Measurements from ENCODE around the gene SPAG9.

Gene SPAG9

DNA sequence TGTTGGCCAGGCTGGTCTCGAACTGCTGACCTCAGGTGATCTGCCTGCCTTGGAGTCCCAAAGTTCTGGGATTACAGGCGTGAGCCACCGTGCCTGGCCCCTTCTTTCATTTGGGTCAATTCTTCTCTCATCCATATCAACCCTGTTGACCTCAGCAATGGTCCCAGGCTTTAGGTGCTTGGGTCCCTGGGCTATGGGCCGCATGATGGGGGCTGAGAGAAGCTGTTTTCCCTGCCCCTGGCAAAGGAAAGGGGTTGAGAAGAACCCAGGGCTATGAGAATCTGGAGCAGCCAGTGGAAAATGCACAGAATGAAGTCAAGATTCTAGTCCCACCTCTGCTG lies 164.3 kb downstream of the SPAG9 start:
- no peak for DNase-seq (ENCODE audit: insufficient read length, low spot score)
- FAIRE-seq = peak; percentile 36

DNA sequence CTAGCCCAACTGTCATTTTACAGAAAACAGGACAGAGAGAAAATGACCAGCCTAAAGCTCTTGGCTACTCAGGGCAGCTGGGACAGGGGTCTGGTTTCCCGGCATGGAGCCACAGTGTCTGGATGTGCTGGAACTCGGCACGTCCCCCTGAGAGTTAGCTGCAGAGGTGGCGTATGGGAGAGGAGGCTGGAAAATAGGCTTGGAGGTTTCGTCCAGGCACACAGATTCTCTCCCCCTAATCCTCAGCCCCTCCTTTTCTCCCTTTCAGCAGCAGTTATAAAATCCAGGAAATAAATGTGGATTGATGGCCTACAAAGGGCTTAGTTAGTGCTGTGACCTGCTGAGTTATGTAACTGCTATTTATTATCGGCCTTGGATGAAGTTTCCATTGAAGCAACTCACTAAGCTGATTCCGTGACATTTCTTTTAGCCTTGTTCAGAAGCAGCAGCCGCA lies 165.0 kb downstream of the SPAG9 start:
- FAIRE-seq (no peak), DNase-seq (ENCODE audit: insufficient read length, low spot score) (no peak)

- FAIRE-seq (peak; percentile 89), DNase-seq (ENCODE audit: insufficient read length, low spot score) (no peak)
These were observed 165.5 kb downstream of the SPAG9 start for GRCh38 chr17:50955160-50955559.

- no peak for DNase-seq (ENCODE audit: insufficient read length, low spot score)
- no peak for FAIRE-seq
These were observed 166.0 kb downstream of the SPAG9 start for GRCh38 chr17:50954641-50955121.

GRCh38 chr17:50953831-50954601 lies 166.7 kb downstream of the SPAG9 start:
- DNase-seq (ENCODE audit: insufficient read length, low spot score) (peak; percentile 98), FAIRE-seq (peak; percentile 98)

DNA sequence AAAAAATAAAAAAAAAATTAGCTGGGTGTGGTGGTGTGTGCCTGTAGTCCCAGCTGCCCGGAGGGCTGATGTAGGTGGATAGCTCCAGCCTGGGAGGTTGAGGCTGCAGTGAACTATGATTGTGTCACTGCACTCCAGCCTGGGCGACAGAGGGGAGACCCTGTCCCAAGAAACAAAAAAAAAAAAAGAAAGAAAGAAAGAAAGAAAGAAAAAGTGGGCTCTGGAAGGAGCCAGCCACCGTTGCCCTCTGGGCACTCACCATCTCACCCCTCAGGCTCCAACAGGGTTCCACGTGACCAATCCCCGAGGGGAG lies 167.2 kb downstream of the SPAG9 start:
- FAIRE-seq = no peak
- DNase-seq (ENCODE audit: insufficient read length, low spot score) = no peak

GRCh38 chr17:50952889-50953288 lies 167.8 kb downstream of the SPAG9 start:
- DNase-seq (ENCODE audit: insufficient read length, low spot score) = no peak
- no peak for FAIRE-seq

- peak; percentile 73 for DNase-seq (ENCODE audit: insufficient read length, low spot score)
- peak; percentile 97 for FAIRE-seq
These were observed 168.7 kb downstream of the SPAG9 start for GRCh38 chr17:50952013-50952412.

DNA sequence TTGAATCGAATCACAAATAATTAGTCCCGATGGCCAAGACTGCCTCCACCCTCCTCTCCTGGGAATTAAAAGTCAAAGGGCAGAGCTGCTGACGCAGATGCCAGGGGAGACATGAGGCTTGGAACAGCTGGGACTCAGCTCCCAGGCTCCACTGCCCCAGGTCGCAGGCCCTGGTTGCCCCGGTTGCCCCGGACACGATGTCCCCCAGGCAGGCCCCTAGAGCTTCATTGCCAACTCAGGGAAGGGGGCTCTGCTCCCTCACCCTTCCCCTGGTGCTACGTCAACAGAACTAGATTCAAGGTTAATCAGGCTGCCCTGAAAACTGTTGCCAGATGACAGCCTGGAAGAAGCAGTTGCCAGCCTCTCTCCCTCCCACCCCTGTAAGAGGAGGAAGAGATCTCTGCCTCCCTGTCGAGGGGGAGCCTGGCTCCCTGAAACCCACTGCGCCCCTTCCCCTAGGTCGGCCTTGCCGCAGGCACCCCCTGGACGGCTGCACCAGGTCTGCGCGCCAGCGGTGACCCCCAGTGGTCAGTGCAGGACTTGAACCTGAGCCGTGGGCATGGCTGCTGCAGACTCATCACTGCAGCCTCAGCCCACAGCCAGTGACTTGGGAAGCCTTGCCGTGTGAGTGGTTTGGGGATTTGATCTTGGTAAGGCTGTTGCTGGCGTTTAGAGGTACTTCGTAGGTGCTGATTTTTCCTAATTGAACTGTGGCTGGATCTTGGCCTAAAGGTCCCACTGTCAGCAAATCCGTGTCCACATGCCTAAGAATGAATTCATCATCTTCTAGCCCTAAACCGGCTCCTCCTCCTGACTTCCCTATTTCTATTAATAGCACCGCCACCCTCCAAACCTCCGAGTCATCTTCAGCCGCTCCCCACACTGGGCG lies 170.4 kb downstream of the SPAG9 start:
- peak; percentile 89 for DNase-seq (ENCODE audit: insufficient read length, low spot score)
- peak; percentile 98 for FAIRE-seq

GRCh38 chr17:50949128-50949988 lies 171.3 kb downstream of the SPAG9 start:
- no peak for DNase-seq (ENCODE audit: insufficient read length, low spot score)
- FAIRE-seq = no peak

- DNase-seq (ENCODE audit: insufficient read length, low spot score) = no peak
- FAIRE-seq = no peak
These were observed 172.0 kb downstream of the SPAG9 start for GRCh38 chr17:50948711-50949110.

- DNase-seq (ENCODE audit: insufficient read length, low spot score) (no peak), FAIRE-seq (peak; percentile 48)
These were observed 172.7 kb downstream of the SPAG9 start for GRCh38 chr17:50947782-50948543.

- DNase-seq (ENCODE audit: insufficient read length, low spot score) (no peak), FAIRE-seq (peak; percentile 48)
These were observed 173.5 kb downstream of the SPAG9 start for GRCh38 chr17:50946891-50947781.

DNA sequence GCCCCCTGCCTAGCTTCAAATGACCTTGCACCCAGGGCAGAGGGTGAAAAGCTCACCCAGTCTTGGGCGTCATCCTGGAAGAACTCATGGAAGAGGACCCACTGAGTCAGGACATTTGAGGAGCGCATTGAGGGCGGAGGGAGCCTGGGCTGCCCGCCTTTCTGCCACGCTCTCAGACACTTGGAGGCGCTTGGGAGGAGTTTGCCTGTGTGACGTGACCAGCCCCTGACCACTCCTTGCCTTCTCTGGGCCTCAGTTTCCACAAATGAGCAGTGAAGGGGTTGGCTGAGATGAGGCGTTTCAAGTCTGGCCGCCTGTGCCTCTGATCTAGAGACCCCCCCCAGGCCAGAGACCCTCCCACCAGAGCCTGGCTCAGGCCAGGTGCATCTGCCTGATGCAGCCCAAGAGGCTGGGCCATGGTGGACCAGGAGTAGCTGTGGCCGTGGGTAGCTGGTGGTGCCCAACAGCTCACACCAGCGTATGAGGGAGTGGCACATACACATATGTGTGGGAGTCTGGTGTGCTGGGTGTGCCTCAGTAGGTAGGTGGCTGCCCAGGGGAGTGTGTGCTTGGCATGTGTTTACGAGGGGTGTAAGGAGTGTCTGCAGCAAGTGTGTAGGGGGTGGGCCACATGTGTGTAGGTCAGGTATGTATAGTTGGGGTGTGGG lies 174.3 kb downstream of the SPAG9 start:
- FAIRE-seq = no peak

GRCh38 chr17:50945779-50946222 lies 174.9 kb downstream of the SPAG9 start:
- DNase-seq (ENCODE audit: insufficient read length, low spot score) = no peak
- no peak for FAIRE-seq

More for the DNA sequence above, 174.3 kb downstream of the SPAG9 start:
- DNase-seq (ENCODE audit: insufficient read length, low spot score) = no peak

DNA sequence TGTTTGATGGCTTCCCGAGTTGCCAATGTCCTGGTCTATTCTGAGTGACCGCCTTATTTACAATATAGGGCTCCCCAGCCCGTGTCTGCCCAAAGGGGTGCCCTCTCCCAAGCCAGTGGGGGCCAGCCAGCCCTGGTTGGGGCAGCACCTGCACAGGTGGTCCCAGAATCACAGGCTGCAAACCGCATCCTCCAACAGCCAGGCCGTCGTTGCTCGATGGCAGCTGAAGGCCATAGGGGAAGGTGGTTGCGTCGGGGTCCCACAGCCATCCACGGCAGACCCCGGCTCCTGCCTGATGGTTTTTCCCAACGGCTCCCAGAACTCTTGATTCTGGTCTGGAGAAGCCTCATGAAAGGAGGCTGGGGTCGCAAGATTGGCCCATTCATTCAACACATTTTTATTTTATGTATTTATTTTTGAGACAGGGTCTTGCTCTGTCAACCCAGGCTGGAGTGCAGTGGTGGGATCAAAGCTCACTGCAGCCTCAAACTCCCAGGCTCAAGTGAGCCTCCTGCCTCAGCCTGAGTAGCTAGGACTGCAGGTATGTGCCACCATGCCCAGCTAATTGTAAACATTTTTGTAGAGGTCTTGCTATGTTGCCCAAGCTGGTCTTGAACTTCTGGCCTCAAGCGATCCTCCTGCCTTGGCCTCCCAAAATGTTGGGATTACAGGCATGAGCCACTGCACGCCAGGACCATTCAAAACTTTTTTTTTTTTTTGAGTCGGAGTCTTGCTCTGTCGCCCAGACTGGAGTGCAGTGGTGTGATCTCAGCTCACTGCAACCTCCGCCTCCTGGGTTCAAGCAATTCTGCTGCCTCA lies 175.6 kb downstream of the SPAG9 start:
- no peak for DNase-seq (ENCODE audit: insufficient read length, low spot score)
- FAIRE-seq = no peak

DNA sequence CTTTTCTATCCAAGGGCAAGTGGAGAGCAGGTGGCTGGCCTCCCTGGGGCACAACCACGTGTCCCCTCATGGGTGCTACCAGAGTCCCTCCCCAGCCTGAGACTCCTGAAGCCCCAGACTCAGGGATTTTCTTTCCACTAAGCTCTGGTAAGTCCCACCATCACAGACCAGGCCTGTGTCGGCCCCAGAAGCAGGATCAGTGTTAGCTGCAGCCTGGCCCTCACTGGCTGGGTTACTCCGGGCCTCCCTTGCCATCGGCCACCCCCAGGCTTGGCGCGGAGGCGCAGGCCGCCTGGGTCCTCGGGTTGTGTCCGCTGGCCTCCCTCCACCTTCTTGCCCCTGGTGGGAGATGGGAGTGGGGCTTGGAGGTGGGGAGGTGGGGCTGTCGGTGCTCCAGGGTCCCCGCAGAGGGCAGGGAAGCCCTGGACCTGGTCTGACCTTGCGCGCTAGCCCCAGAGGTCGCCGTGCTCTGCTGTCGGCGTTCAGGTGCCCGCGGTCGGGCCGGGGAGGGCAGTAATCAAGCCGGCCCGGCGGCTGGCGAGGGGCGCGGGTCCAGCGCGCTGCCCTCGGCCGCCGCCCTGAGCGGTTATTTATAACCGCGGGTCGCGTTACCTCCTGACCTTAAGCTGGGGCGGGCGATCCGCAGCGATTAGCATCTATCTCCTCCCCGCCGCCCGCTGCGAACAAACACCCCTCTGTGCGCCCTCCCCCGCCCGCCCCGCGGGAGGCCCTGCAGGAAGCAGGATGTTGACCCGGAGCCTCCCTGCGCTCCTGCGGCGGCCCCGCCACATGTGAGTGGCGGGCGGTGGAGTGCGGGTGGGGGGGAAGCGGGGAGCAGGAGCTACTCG lies 176.4 kb downstream of the SPAG9 start:
- FAIRE-seq = peak; percentile 77

More for the DNA sequence above, 176.4 kb downstream of the SPAG9 start:
- peak; percentile 78 for DNase-seq (ENCODE audit: insufficient read length, low spot score)

All from HTR-8/SVneo (cell line).